WTC11 (cell line): Measurements from ENCODE around the gene HOXD12. TPM values are rescaled to one million over a fixed set of nuclear protein-coding genes. Genes with fewer than 3 reads are reported as not detected.

ENCODE experiments used
- ATAC-seq: fragments of 200-7000 bp; cut with Tn5 transposase; 2 replicates; pipeline ENCODE4 v1.10.0; 2021; ENCODE audit warnings: mild to moderate bottlenecking, moderate library complexity
- CTCF ChIA-PET: fragments of 300-600 bp; sonication (Branson Sonifier 250); formaldehyde crosslinking; loops from one replicate; lab custom pipeline; 2021; ENCODE audit warnings: antibody characterized with exemption; lab: Charles Lee
- POLR2A ChIA-PET: fragments of 350-600 bp; sonication (Branson Sonifier 250); formaldehyde crosslinking; loops from one replicate; lab custom pipeline; 2021; ENCODE audit warnings: antibody characterized with exemption; lab: Charles Lee
- DNase-seq: peaks from one replicate; pipeline ENCODE4 v3.0.0; 2021; ENCODE audit warnings: low spot score
- H3K27ac Mint-ChIP-seq: 2 replicates; pipeline ENCODE4 v1.8.0; 2021; ENCODE audit warnings: mixed read lengths
- H3K27me3 Mint-ChIP-seq: 2 replicates; pipeline ENCODE4 v1.8.0; 2021; ENCODE audit warnings: low read depth, mild to moderate bottlenecking, moderate library complexity, mixed read lengths
- H3K36me3 Mint-ChIP-seq: 2 replicates; pipeline ENCODE4 v1.8.0; 2021; ENCODE audit warnings: mixed read lengths
- H3K4me1 Mint-ChIP-seq: 2 replicates; pipeline ENCODE4 v1.8.0; 2022; ENCODE audit warnings: mixed read lengths
- H3K4me3 Mint-ChIP-seq: 2 replicates; pipeline ENCODE4 v1.8.0; 2021; ENCODE audit warnings: mild to moderate bottlenecking, moderate library complexity, mixed read lengths
- H3K9me3 Mint-ChIP-seq: 2 replicates; pipeline ENCODE4 v1.8.0; 2021; ENCODE audit warnings: mixed read lengths
- ARID4B ChIP-seq: sonication (generic); formaldehyde crosslinking; IDR thresholded peaks from 2 replicates; pipeline ENCODE4 v1.8.0; 2023; ENCODE audit warnings: missing genetic modification reagents, mild to moderate bottlenecking, borderline replicate concordance
- ATF2 ChIP-seq: sonication (generic); formaldehyde crosslinking; IDR thresholded peaks from 2 replicates; pipeline ENCODE4 v1.8.1; 2022; ENCODE audit warnings: low read depth, missing genetic modification reagents, borderline replicate concordance
- CREM ChIP-seq: sonication (generic); formaldehyde crosslinking; IDR thresholded peaks from 2 replicates; pipeline ENCODE4 v1.8.1; 2022; ENCODE audit warnings: mild to moderate bottlenecking, missing genetic modification reagents, moderate library complexity
- E2F1 ChIP-seq: sonication (generic); formaldehyde crosslinking; IDR thresholded peaks from 2 replicates; pipeline ENCODE4 v1.8.0; 2022; ENCODE audit warnings: mild to moderate bottlenecking, missing genetic modification reagents
- FOXJ3 ChIP-seq: sonication (generic); formaldehyde crosslinking; IDR thresholded peaks from 2 replicates; pipeline ENCODE4 v1.9.0; 2021; ENCODE audit warnings: missing genetic modification reagents, mild to moderate bottlenecking, borderline replicate concordance
- GRHL2 ChIP-seq: fragments of 250-450 bp; sonication (Bioruptor Pico); IDR thresholded peaks from 2 replicates; pipeline ENCODE4 v1.8.0; 2022; ENCODE audit warnings: mild to moderate bottlenecking, moderate library complexity; ENCODE audit not compliant: insufficient replicate concordance, severe bottlenecking
- HMGA2 ChIP-seq: fragments of 250-450 bp; sonication (Bioruptor Pico); IDR thresholded peaks from 2 replicates; pipeline ENCODE4 v1.4.0; 2021; ENCODE audit warnings: mild to moderate bottlenecking, moderate library complexity
- HMGXB4 ChIP-seq: sonication (generic); formaldehyde crosslinking; IDR thresholded peaks from 2 replicates; pipeline ENCODE4 v1.8.1; 2023; ENCODE audit warnings: mild to moderate bottlenecking, moderate library complexity, missing genetic modification reagents
- JAZF1 ChIP-seq: fragments of 250-450 bp; sonication (Bioruptor Pico); IDR thresholded peaks from 2 replicates; pipeline ENCODE4 v1.9.0; 2021; ENCODE audit warnings: moderate library complexity, mild to moderate bottlenecking, inconsistent platforms
- NR2C2 ChIP-seq: sonication (generic); formaldehyde crosslinking; IDR thresholded peaks from 2 replicates; pipeline ENCODE4 v1.8.0; 2022; ENCODE audit warnings: mild to moderate bottlenecking, missing genetic modification reagents
- RELA ChIP-seq: sonication (generic); formaldehyde crosslinking; IDR thresholded peaks from 2 replicates; pipeline ENCODE4 v1.8.1; 2022; ENCODE audit warnings: missing genetic modification reagents, mild to moderate bottlenecking, borderline replicate concordance
- SMAD3 ChIP-seq: sonication (generic); formaldehyde crosslinking; IDR thresholded peaks from 2 replicates; pipeline ENCODE4 v1.8.0; 2022; ENCODE audit warnings: missing genetic modification reagents, mild to moderate bottlenecking, borderline replicate concordance
- TEAD1 ChIP-seq: sonication (generic); formaldehyde crosslinking; IDR thresholded peaks from 2 replicates; pipeline ENCODE4 v1.8.0; 2022; ENCODE audit warnings: mild to moderate bottlenecking, missing genetic modification reagents
- ZBTB21 ChIP-seq: sonication (generic); formaldehyde crosslinking; IDR thresholded peaks from 2 replicates; pipeline ENCODE4 v1.8.1; 2023; ENCODE audit warnings: mild to moderate bottlenecking, missing genetic modification reagents, borderline replicate concordance
- ZNF396 ChIP-seq: fragments of 250-450 bp; sonication (Bioruptor Pico); IDR thresholded peaks from 2 replicates; pipeline ENCODE4 v1.8.0; 2021; ENCODE audit warnings: mild to moderate bottlenecking, moderate library complexity, borderline replicate concordance
- total RNA-seq: library from RNA; stranded (reverse); gene quantifications from 3 replicates; pipeline ENCODE4 v1.2.3, GENCODE V29; 2021

Gene HOXD12
- total RNA-seq, 1 experiment from 2014 or later, result 0.17 TPM

- no peak for TF ChIP-seq RELA (CRISPR knock-in tag)
- no peak for TF ChIP-seq CREM
- no peak for TF ChIP-seq SMAD3 (CRISPR knock-in tag)
Observed at GRCh38 chr2:176088937-176089842, 10.4 kb upstream of the HOXD12 start (continued).

- peaks cover 9% of the 10 kb centered on the region for H3K36me3 Mint-ChIP-seq
- no peak overlapping the region for H3K4me3 Mint-ChIP-seq
- peaks cover 48% of the 10 kb centered on the region for H3K4me1 Mint-ChIP-seq
- ATAC-seq (no peak), DNase-seq (no peak)
- H3K9me3 Mint-ChIP-seq, result no peaks in the 10 kb centered on the region
- ChIA-PET CTCF (interaction anchor here (2.4 kb wide), 1 partner anchor 8 kb away, joined by 27 read pairs; no protein-coding TSS in a partner anchor), POLR2A (no interaction called here)
- H3K27me3 Mint-ChIP-seq, result peaks cover 97% of the 10 kb centered on the region
- TF ChIP-seq FOXJ3 (no peak), HMGA2 (no peak), TEAD1 (CRISPR knock-in tag) (no peak), E2F1 (no peak), ARID4B (CRISPR knock-in tag) (no peak), ZNF396 (CRISPR knock-in tag) (no peak), GRHL2 (CRISPR knock-in tag) (no peak), NR2C2 (CRISPR knock-in tag) (no peak), HMGXB4 (CRISPR knock-in tag) (no peak), ZBTB21 (CRISPR knock-in tag) (no peak), JAZF1 (CRISPR knock-in tag) (no peak), ATF2 (no peak)
- H3K27ac Mint-ChIP-seq, result no peak overlapping the region
Observed at GRCh38 chr2:176089843-176090395, 9.7 kb upstream of the HOXD12 start.
